Middle frontal gyrus (tissue), 1 donor: ENCODE results near the gene NKD2.

Experiments
- DNase-seq: peaks from one replicate; pipeline ENCODE4 v3.0.0-alpha.2; 2015; ENCODE audit warnings: low spot score; ENCODE audit errors: extremely low spot score

NKD2 gene

GRCh38 chr5:1029945-1030625 lies 21.5 kb downstream of the NKD2 start:
- no peak for DNase-seq

GRCh38 chr5:1030801-1031271 lies 22.2 kb downstream of the NKD2 start:
- no peak for DNase-seq

GRCh38 chr5:1031306-1031959 lies 22.8 kb downstream of the NKD2 start:
- no peak for DNase-seq

- DNase-seq: no peak
These were observed 23.4 kb downstream of the NKD2 start for GRCh38 chr5:1032011-1032410.

- DNase-seq: no peak
These were observed 24.0 kb downstream of the NKD2 start for GRCh38 chr5:1032551-1033027.

GRCh38 chr5:1033178-1033577 lies 24.6 kb downstream of the NKD2 start:
- DNase-seq: no peak

GRCh38 chr5:1033606-1034420 lies 25.2 kb downstream of the NKD2 start:
- DNase-seq: no peak

- no peak for DNase-seq
These were observed 25.9 kb downstream of the NKD2 start for GRCh38 chr5:1034421-1034905.

- no peak for DNase-seq
These were observed 26.4 kb downstream of the NKD2 start for GRCh38 chr5:1034986-1035385.

- DNase-seq: no peak
These were observed 27.1 kb downstream of the NKD2 start for GRCh38 chr5:1035421-1036405.

GRCh38 chr5:1036504-1037122 lies 28.0 kb downstream of the NKD2 start:
- DNase-seq: no peak

- DNase-seq: no peak
These were observed 28.6 kb downstream of the NKD2 start for GRCh38 chr5:1037123-1037670.

- DNase-seq: no peak
These were observed 29.2 kb downstream of the NKD2 start for GRCh38 chr5:1037671-1038416.

- DNase-seq: no peak
These were observed 30.0 kb downstream of the NKD2 start for GRCh38 chr5:1038417-1039209.

- no peak for DNase-seq
These were observed 30.6 kb downstream of the NKD2 start for GRCh38 chr5:1039210-1039548.

- no peak for DNase-seq
These were observed 31.2 kb downstream of the NKD2 start for GRCh38 chr5:1039706-1040260.

GRCh38 chr5:1040571-1040970 lies 32.0 kb downstream of the NKD2 start:
- DNase-seq: no peak
